Skin epidermis (tissue), 12 donors: ENCODE measurements around the gene MYBPC1.

Source experiments
- H3K27ac ChIP-seq, 21 experiments: fragments of 200-600 bp; sonication (generic) in 11 of 21; one replicate each; pipeline ENCODE4 v1.5.0; 2020; ENCODE audit warnings: mild to moderate bottlenecking in 3 of 21, inconsistent platforms in 2 of 21, moderate library complexity in 2 of 21
- H3K4me3 ChIP-seq, 7 experiments: fragments of 200-600 bp; sonication (generic) in 2 of 7; one replicate each; pipeline ENCODE4 v1.5.0; 2020; ENCODE audit warnings: inconsistent platforms in 2 of 7, mild to moderate bottlenecking in 2 of 7, moderate library complexity in 1 of 7

The MYBPC1 gene

DNA sequence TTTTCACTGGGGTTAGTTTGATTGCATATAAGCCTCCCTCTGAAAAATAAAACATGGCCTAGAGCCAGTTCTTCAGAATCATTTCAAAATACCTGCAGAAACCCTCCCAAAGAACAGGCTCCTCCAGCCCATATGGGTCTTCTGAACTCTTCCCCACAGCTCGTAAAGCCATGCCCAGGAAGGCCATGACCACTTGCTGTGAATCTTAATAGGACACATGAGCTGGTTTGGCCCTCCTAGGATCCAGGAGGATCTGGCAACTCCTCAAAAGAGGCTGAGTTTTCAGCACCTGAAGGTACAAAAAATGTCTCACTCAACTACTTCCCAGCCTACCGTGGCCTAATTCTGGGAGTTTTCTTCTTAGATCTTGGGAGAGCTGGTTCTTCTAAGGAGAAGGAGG, 2.4 kb downstream of the MYBPC1 start:
- H3K27ac ChIP-seq, result no peak overlapping the region
- no peak overlapping the region for H3K4me3 ChIP-seq

DNA sequence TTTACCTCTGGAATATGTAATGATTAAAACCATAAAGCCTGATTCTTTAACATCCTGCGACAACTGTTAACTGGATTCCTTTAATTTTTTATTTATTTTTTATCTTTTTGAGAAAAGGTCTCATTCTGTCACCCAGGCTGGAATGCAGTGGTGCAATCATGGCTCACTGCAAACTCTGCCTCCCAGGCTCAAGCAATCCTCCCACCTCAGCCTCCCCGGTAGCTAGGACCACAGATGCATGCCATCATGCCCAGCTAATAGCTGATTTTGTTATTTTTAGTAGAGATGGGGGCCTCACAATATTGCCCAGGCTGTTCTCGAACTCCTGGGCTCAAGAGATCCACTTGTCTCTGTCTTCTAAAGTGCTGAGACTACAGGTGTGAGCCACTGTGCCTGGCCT, 3.7 kb downstream of the MYBPC1 start:
- H3K4me3 ChIP-seq, result no peak overlapping the region
- no peak overlapping the region for H3K27ac ChIP-seq

DNA sequence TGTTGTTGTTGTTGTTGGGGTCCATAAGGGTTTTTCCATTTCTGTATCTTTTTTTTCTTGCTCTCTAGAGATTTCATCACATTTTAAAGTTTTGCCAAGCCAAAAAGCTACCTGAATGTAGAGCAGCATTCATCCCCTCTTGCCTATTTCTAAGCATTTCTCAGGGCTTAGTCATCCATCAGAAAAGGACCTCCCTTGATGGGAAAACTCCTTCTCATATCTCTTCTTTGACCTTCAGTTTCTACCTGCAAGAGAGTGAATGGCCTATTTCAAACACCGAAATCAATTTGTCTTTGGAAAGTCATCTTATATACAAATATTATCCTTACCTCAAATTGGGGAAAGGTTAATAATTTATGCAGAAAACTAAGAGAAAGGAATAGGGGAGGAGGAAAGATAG, 4.5 kb downstream of the MYBPC1 start:
- no peak overlapping the region for H3K4me3 ChIP-seq
- H3K27ac ChIP-seq, result no peak overlapping the region

DNA sequence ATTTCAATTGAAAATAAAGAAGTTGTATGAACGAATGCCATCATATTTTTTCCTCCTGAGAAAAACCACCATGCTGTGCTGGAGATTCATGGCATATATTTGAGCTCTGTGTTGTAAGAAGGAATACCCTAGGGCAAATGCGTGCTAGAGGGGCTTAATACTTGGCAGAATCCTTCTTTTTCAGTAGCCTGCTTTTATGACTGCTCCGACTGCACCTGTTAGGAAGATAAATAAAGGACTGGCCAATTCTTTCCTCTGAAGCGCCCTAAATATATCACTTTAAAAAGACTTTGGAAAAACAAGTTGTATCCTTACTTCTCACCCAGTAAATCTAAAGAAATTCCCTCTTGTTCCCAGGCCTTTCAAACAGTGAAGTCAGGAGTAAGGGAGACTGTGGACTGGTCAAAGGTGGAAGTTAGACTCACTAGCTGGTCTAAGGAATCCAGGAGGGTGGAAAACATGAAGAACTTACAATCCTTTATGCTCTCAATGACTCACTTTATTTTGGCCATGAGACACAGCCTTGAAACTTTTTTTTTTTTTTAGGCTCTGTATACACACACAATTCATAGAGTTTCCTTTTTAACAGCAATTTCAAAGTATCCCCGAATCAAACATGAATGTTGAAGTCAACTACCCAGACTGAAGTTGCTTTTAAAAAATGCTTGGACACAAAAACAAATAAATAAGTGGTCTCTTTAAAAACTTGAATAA, 5.2 kb downstream of the MYBPC1 start:
- Histone ChIP-seq H3K27ac (no peak overlapping the region), H3K4me3 (no peak overlapping the region)

DNA sequence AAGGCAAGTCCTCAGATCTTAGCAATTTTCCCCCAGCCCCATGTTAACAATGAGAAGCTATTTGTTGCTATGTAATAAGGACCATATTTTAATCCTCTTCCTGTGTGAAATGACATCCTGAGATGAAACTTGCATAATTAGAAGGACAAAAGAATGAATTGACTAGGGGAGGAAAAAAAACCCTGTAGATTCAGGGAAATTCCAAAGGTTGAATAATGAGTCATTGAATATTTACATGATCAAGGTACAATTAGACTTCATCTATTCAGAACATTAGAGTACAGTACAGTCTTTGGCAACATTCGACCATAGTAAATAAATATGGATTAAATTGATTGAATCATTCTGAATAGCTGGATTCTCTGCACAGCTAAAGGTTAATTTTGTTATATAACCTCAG, 9.4 kb downstream of the MYBPC1 start:
- Histone ChIP-seq H3K4me3 (no peak overlapping the region), H3K27ac (no peak overlapping the region)

DNA sequence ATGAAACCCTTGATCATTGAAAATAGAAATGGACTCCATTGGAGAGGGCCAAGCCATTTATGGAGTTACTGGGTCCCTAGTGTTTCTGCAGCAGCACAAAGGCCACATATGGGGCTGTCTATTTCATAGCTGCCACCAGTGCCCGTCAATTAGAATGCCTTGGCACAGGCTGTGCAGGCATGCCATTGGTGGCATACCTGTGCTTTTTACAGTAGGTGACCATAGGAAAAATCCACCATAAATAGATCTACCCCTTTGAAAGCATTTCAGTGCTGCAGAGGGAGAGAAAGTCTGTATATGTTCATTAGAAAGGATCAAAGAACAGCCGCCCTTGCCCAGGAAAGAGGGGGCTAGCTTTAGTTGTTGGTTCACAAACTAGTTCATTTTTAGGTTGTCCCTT, 13.1 kb downstream of the MYBPC1 start:
- Histone ChIP-seq H3K27ac (peak overlapping the region in 3 of 21 experiments; percentile 8 to 36 (median 22)), H3K4me3 (no peak overlapping the region)

DNA sequence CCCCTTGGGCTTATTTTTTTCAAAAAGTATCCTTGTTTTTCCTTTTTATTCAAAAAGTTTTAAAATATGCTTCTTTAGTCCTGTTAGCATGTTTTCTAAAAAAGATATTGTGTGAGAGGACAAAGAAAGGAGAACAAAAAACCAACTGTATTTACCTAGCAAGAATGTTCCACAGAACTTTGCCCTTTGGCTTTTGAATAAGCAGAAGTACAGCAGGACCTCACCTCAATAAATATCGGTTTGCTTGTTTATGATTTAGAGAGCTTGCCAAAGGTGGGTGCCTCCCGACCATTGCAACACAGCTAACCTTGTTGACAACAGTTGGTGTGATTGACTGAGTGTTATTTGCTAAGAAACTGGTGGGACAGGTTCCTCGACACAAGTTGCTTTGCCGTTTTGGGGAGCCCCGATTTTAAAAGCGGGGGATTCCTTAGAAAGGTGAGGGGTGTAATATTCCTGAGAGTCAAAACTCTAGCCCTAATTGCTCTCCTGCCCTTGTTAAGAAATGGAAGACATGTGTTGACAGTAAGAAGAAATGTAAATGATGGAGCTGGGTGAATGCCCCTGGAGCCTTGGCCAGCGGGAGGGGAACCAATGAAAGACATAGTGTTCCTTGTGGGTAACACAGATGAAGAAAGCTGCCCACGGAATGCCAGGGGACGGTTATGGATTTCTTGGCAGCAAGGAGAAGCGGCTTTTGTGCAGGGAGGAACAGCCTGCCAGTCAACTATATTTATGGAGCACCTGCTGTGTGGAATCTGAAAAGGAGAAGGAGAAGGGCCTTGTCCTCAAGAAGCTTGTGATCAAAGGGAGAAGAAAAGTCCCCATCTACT, 13.7 kb downstream of the MYBPC1 start:
- peak overlapping the region in 3 of 21 experiments; percentile 22 to 46 (median 36) for H3K27ac ChIP-seq
- no peak overlapping the region for H3K4me3 ChIP-seq

DNA sequence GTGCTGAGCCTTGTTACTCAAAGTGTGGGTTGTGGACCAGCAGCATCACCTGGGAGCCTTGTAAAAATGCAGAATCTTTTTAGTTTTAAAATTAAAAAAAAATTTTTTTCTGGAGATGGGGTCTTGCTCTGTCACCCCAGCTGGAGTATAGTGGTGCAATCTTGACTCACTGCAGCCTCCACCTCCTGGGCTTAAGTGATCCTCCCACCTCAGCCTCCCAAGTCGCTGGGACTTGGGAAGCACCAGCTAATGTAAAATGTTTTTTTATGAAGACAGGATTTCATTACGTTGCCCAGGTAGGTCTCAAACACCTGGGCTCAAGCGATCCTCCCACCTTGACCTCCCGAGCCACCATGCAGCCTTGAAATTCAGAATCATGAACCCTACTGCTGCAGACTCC, 14.4 kb downstream of the MYBPC1 start:
- H3K27ac ChIP-seq, result no peak overlapping the region

DNA sequence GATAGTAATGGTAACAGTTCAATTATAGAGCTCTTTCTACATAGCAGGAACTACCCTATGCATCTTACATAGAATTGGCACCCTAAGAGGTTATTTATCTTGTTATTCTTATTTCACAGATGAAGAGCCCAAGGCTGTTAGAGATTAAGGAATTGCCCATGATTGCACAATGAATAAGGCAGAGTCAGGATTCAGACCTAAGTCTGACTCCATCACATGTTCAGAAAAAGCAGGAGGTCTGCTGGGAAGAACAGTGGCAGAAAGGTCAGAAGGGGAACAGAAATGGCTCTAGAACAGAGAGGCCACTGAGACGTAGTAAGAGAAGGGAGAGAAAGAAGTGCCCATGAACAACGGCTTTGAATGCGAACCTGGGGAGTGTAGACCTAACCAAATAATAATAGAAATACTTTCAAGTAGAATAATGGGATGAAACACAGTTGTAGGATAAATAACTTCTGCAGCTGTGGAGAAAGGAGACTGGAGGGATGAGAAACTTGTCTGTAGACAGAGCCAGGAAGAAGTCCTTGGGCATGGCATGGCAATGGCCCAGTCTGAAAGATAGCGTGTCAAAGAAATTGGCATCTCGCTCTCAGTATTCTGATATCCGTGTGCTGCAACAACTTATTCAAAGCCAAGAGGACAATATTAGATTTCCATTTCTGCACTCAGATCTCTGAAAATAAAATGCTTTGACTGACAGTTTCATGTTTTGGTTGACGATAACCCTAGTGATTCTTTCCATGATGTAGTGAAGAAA, 17.6 kb downstream of the MYBPC1 start:
- Histone ChIP-seq H3K27ac (no peak overlapping the region), H3K4me3 (no peak overlapping the region)

More for the DNA sequence above, 14.4 kb downstream of the MYBPC1 start:
- H3K4me3 ChIP-seq, result no peak overlapping the region

DNA sequence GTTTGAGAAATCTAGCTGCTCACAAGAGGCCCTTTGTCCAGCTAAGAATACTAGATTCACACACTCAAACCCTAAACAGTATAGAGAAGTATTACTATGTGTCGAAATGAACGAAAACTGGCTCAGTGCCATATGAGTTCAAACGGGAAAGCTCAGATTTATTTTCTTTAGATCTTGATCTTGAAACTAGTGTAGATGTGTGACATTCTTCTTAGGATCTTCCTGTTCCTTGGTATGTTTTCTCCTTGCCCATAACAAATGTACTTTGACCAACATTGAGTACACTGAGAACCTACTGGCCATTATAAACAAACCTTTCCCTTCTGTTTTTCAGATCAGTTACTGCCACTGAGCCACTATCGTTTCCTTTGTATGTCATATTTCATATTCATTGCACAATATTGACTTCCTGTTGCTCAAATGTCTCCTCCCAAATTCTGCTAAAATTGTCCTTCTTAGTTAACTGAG, 21.3 kb downstream of the MYBPC1 start:
- Histone ChIP-seq H3K4me3 (no peak overlapping the region), H3K27ac (peak overlapping the region in 3 of 21 experiments; percentile 17 to 63 (median 40))

DNA sequence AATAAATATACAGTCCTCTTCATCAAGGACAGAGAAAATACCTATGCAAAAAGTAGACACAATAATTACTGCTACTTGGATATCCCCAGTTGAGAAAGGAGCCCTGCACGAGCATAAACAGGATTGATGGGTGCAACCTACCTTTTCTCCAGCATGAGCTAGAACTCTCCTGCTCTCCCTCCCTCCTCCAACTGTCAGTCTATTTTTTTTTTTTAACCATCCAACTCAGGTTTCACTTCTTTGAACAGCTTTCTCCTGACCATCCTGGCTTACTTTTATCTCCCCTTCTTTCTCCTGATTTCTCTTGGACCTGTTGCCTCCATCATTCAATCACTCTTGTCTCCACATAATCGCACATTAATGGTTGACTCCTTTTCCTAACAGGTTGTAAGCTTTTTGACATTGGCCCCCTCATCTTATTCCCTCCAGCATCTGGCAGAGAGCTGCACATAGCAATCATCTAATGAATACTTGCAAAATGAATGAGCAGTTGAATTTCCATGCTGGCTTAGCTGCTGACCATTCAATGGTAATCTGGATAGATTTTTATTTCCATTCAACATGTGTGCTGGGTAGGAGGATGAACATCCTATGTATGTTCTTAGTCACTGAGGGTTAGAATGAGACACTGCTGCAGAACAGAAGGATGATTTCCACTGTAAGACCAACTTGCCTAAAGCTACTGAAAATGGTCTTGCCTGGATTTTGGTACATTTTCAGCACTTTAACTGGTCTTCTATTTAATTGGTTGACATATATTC, 24.4 kb downstream of the MYBPC1 start:
- no peak overlapping the region for H3K27ac ChIP-seq
- H3K4me3 ChIP-seq, result no peak overlapping the region

DNA sequence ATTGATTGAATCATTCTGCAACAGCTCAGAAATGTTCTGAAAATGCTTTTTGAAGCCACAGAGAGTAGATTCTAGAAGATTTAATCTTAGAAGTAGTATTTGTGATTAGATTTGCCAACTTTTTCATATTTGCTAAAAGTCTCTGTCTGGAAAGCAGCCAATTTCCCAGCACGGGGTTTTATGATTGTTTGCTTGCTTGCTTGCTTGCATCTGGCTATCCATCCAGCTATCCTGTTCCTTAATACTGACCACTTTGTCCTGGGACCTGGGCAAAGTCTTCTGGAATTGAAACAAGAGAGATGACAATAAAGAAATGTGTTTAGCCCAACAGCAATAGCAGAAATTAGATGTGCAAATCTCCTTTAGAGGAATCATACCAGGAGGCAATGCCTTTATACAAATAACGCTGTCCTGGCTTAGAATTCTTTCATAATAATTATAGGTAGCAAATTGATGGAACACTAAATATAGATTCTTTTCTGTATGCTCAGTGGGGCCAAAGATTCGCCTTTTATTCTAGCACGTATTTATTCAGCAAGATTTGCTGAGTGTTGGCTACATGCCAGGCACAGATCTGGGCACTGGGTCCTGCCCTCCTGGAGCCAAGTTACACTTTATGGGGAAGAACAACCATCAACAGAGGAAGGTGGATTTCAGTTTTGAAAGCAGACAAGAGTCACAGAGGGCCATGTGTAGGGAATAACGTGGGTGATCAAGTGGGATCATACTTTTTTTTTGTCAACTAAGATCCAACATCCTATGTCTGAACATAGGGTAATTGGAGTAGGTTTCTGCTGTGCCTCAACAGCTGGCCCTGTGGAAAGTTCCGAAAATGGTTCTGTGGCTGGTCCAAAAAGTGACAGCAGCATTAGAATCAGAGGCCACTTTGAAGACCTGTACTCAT, 25.3 kb downstream of the MYBPC1 start:
- H3K27ac ChIP-seq, result no peak overlapping the region
- no peak overlapping the region for H3K4me3 ChIP-seq

DNA sequence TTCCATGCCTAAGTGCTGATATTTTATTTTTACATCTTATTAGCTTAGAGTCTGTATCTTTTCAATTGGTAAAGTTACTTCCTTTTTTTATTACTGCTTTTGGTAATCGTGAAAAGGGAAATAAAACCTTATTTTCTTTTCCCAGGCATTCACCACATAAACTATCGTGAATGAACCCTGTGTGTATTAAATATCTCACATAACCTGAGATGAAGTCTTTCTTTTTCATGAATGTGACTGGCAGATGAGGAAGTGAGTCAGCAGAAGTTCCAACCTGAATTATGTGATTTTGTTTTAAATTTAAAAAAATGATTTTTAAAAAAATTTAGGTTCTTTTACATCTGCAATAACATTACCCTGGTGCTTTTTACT, 26.0 kb downstream of the MYBPC1 start:
- H3K27ac ChIP-seq, result no peak overlapping the region
- H3K4me3 ChIP-seq, result no peak overlapping the region

DNA sequence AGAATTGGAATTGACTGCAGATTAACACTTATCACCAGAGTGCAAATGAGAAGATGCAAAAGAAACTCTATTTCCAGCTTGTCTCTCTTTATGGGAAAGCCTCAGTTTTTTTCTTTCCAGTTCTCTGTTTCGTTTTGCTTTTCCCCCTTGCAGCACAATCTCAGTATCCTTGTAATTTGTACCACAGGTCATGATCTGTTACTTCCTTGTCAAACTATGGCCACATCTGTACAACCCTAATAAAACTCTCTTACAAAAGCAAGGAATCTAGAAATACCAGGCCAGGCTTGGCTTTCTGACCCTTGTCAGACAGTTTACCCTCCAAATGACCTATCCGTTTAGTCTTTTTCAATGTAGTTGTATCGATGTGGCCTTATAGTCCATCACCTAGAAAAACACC, 33.9 kb downstream of the MYBPC1 start:
- Histone ChIP-seq H3K27ac (no peak overlapping the region), H3K4me3 (no peak overlapping the region)

DNA sequence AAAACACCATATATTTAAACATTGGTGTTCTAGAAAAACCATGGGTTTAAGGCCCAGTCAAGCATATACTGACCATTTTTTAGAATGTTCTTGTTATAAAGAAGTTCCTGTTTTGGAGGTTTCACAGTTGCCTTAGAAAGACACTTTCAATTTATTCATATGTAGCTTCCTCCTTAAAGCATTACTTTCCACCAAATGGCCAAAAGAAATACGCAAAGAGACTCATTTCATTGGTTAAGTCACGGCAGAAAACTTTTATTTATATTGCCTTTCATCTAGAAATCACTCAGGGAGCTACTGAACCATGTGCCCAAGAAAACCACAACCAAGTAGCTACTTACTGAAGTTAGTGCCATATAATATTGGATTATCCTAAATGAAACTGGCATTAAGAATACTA, 40.0 kb downstream of the MYBPC1 start:
- H3K4me3 ChIP-seq, result no peak overlapping the region
- no peak overlapping the region for H3K27ac ChIP-seq

DNA sequence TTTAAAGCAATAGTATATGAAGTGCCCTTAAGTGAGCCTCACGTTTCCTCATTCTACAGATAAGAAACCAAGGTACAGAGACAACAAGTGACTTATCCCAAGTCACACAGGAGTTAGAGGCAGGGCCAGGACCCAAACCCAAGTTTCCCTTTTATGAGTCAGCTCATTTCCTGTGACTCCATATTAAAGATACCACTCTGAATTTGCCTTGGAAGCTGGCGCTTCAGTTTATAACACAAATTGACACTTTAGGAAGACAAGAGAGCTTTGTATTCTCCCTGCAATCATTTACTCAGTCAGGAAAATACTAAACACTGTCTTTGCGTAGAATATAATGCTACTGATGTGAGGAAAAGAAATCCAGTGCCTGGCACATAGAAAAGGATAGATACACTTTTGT, 43.2 kb downstream of the MYBPC1 start:
- Histone ChIP-seq H3K27ac (no peak overlapping the region), H3K4me3 (no peak overlapping the region)

DNA sequence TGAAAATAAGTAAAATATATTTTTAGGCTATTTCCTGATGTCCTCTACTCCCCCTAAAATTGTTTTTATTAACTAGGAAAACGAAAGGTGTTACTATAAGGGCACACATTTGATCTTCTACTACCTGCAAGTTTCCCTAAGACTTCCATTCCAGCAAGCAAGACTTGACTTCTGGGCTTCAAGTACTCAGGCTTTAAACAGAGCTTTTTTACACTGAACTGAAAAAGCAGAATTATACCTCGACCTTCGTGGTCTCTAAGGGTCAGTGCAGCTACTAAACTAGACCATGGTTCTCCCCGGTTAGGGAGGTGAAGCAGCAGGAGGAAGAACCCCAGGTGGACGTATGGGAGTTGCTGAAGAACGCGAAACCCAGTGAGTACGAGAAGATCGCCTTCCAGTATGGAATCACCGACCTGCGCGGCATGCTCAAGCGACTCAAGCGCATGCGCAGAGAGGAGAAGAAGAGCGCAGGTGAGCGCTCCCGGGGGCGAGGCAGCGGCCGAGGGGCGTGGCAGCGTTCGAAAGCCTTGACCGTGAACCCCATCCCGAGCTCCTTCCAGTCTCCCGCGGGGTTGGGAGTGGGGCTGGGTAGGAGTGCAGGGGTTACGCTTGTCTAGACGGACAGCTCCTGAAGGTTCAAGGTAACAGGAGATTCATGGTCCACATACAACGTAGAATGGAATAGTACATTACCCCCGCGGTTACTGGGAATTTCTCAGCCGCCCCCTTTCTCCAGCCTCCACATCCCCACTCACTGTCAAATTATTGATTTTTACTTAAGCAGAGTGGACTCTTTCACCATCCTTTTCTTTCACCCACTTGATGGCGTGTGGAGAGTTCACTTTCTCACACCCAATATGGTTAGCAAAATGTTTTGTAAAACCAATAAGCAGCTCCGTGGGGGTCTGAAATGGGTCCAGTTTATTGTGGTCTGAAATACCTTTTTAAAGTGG, 47.6 kb downstream of the MYBPC1 start:
- Histone ChIP-seq H3K27ac (no peak overlapping the region), H3K4me3 (peak overlapping the region in 4 of 7 experiments; percentile 2 to 21 (median 10))

DNA sequence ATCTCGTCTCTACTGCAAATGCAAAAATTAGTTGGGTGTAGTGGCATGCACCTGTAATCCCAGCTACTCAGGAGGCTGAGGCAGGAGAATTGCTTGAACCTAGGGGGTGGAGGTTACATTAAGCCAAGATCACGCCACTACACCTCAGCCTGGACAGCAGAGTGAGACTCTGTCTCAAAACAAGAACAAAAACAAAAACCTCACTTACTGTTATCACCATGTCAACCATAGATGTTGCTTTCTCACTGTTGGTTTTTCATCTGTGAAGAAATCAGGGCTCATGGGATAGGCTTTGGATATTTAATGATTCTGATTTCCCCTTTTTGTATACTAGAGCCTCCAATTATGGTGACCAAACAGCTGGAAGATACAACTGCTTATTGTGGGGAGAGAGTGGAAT, 52.9 kb downstream of the MYBPC1 start:
- H3K4me3 ChIP-seq, result no peak overlapping the region
- no peak overlapping the region for H3K27ac ChIP-seq
